Bone marrow (tissue), 2 donors: ENCODE measurements around the gene ITGA11.
"Not testable (repeated sequence)": the region's sequence is repeated elsewhere in the genome, so short reads cannot be mapped to it uniquely, and the experiment has no call there.

ENCODE experiments used
- DNase-seq, 2 donors: peaks; one replicate each; lab custom pipeline; 2025; lab: John Stamatoyannopoulos, UW

The ITGA11 gene

GRCh38 chr15:68409736-68410370 lies 22.1 kb downstream of the ITGA11 start:
- no peak for DNase-seq

DNA sequence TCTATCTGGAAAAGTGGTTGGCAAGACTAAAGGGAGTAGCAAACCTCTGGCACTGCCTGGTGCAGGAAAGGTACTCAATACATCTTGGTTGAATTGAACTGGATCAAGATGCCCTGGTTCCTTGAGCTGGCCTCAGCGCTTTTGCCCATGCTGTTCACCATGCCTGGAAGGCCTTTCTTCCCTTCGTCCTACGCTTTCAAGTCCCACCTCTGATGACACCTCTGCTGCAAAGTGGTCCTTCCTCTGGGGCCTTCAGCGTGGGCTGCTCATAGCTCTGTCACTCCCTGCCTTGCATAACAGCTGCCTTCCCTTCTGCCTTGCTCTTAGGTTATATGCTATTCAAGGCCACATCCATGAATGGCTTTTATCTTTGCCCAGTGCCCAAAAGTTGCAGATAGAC lies 23.0 kb downstream of the ITGA11 start:
- DNase-seq = no peak

DNA sequence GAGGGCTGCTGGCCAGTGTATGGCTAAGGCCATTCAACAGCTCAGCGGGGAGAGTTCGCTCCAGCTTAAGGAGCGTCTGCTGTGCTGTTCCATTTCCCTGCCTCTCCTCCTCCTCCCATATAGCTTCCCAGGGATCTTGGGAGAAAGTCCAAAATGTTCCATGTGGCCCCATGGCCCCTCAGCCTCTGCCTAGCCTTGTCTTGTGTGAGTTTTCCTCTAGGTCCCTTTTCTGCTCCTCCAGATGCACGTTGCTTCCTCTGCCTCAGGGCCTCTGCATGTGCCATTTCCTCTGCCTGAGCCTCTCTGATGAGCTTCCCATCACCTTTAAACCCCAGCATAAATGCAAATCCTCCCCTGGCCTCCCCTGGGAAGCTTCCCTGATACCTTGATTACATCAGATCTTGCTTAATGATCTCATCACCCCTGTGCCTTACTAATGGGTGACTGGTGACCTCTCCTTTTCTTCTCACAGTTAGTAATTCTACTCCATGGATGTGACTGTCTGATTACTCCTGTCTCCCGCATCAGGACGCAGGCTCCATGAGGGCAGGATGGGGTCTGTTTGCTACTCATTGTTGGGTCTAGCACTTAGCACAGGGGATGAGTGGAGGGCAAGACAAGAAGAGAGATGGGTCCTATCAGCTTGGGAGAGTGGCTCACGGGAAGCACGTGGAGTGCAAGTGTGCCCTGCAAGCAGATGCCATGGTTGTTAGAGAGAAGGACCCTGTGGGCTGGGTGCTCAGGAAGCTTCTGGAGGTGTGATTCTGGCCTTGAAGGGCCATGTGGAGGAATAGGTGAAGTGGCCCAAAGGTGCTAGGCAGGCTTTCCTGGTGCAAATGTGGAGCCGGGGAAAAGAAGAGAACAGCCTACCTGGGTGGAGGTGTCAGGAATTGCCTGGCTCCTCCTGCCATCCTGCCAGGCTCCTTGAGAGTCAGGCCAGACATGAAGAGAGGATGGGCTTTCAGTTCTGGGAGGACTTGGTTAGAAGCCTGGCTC lies 23.8 kb downstream of the ITGA11 start:
- no peak for DNase-seq

DNA sequence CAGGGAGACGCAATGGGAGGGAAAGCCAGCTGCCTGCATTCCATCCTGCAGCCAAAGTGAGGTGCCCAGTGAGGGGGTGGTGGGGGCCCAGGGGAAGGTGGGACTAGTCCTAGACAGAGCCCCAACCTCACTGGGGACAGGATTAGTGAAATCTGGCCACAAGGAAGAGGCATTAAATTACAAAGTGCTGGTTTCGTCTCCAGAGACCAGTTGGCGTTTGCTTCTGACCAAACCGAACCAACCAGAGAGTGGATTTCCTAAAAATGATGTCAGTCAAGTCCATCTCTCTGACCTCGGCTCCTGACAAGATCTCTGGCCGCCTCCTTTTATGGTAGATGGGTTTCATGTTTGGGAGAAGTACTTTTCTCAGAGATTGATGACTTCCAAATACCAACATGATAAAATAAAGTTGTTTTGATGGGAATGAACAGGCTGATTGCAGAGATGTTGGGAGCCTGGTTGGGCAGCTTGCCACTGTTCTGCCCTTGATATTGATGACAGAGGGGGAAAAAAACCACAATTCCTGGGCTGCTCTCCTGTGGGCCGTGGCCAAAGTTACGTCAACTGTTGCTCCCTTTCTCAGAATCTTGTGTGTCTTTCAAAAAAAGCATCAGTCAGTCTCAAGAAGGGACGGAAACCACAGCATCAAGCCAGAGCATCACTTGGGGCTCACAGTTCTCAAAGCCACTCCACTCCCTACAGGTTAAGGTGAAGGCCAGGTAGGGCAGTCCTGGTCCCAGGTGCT lies 24.6 kb downstream of the ITGA11 start:
- DNase-seq = no peak

DNA sequence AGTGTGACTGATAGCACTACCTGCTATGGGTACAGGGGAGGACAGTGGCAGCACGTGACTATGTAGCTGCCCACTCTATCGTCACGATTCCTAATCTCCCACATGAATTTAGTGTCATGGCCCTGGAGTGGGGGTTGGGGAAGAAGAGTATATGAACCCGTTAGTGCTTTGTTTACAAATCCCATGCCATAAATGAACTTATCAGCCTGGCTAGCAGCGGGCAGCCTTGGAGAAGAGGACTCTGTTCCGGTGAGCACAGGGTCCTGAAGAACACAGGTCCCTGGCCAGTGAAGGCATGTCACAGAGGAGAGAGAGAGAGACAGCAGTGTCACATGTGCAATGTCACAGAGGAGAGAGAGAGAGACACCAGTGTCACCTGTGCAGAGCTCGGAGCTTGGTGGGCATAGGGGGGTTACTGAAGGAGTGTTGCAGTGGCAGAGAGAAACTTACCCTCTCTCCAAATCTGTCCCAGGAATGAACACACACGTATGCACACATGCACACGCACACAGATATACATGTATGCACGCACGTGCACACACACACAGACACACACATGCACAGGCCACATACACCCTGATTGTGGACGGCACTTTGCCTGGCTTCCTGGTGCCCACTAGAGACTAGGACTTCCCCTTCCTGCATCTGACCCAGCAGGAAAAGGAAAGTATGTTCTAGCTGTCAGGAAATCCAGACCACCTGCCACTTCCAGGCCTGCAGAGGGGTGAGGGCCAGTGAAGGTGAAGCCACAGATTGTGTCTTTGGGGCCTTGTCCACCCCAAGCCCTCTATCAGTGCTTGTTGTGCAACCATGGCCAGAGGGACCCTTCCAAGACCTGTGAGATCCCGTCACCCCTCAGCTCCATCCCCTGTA lies 26.3 kb downstream of the ITGA11 start:
- DNase-seq = no peak

DNA sequence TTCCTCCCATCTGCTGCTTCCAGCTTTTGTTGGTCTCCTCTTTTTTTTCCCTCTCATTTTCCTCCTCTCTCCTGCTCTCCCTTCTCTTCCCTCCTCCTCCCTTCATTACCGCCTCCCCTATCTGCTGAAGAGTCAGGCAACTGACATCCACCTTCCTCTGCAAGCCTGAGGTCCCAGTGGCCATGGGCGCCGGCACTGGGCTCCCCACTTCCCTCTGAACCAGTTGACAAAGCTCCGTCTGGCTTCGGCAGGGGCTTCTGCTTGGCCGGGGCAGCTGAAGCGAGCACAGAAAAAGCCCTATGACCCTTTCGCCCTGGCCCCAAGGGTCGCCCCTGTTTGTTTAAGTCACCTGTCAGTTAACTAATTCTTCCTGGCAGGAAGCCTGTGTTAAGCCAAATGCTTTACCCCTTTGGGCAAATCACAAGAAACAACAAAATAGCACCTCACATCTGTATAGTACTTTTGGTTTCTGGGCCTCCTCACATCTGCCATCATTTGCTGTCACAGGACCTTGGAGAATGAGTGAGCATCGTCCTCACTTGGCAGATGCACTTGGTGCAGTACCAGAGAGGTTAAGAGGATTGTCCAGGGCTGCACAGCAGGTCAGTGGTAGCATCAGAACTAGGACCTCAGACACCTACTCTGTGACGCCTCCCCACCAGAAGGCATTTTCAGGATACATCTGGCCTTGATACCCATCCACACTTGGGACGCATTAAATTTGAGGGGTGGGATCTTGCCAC lies 27.7 kb downstream of the ITGA11 start:
- no peak for DNase-seq

- DNase-seq = no peak
These were observed 28.6 kb downstream of the ITGA11 start for GRCh38 chr15:68403161-68403941.

- DNase-seq = no peak
These were observed 29.4 kb downstream of the ITGA11 start for GRCh38 chr15:68402432-68403160.

GRCh38 chr15:68401496-68402431 lies 30.2 kb downstream of the ITGA11 start:
- DNase-seq = no peak

DNA sequence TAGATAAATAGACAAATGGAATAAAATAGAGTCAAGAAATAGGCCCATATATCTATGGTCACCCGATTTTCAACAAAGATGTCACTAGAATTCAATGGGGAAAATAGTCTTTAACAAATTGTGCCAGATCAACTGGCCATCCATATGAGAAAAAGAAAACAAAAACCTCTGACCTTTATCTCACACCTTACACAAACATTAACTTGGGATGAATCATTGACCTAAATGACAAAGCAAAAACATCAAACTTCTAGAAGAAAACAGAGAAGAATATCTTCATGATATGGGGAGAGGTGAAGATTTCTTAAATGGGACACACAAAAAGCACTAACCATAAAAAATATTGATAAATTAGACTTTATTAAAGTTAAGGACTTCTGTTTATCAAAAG lies 31.9 kb downstream of the ITGA11 start:
- no peak for DNase-seq

GRCh38 chr15:68399096-68400065 lies 32.6 kb downstream of the ITGA11 start:
- DNase-seq = no peak

- DNase-seq = not testable (repeated sequence)
These were observed 34.0 kb downstream of the ITGA11 start for GRCh38 chr15:68397999-68398398.

DNA sequence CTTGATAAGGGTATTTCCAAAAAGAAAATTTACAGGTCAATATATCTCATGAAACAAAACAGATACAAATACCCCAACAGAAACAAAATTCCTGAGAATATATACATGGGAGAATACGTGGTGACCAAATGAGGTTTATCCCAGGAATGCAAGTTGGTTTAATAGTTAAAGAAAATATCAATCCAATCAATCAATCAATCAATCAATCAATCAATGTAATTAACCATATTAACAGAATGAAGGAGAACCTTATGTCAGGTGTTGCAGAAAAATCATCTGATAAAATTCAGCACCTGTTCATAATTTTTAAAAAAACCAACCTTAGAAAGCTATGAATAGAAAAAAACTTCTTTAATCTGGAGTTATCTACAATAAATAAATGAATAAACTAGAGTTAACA lies 35.9 kb downstream of the ITGA11 start:
- no peak for DNase-seq

GRCh38 chr15:68391121-68391520 lies 40.8 kb downstream of the ITGA11 start:
- DNase-seq = no peak

GRCh38 chr15:68389936-68390817 lies 41.8 kb downstream of the ITGA11 start:
- DNase-seq = no peak
